Lower lobe of right lung (tissue), 2 donors: ENCODE data around the gene CDH15. TPM values are rescaled to one million over a fixed set of nuclear protein-coding genes. Genes with fewer than 3 reads are reported as not detected.

Source experiments
- ATAC-seq, 2 donors: fragments of 200-7000 bp; cut with Tn5 transposase; one replicate each; pipeline ENCODE4 v1.9.1; 2020 to 2022; ENCODE audit warnings: mild to moderate bottlenecking in 2 of 2, moderate library complexity in 2 of 2
- DNase-seq: peaks from one replicate; pipeline ENCODE4 v3.0.0-alpha.2; 2020
- H3K27ac ChIP-seq: fragments of 200-600 bp; one replicate; pipeline ENCODE4 v1.8.0; 2022
- H3K27me3 ChIP-seq: fragments of 200-600 bp; one replicate; pipeline ENCODE4 v1.8.0; 2022; ENCODE audit warnings: low read depth
- H3K36me3 ChIP-seq: fragments of 200-600 bp; one replicate; pipeline ENCODE4 v1.8.0; 2022; ENCODE audit warnings: mild to moderate bottlenecking
- H3K4me1 ChIP-seq: fragments of 200-600 bp; one replicate; pipeline ENCODE4 v1.8.0; 2022
- H3K4me3 ChIP-seq: fragments of 200-600 bp; one replicate; pipeline ENCODE4 v1.8.0; 2022; ENCODE audit warnings: mild to moderate bottlenecking
- H3K9me3 ChIP-seq: fragments of 200-600 bp; one replicate; pipeline ENCODE4 v1.8.0; 2022
- intact Hi-C: fragments of 100-400 bp; cut with DNase I; formaldehyde crosslinking; loops from one replicate; pipeline ENCODE4 v1.11.0; 2022
- total RNA-seq: library from RNA; stranded (reverse); fragmentation: NEBNext Ultra II Directional; extraction: Animal tissue kit (Norgen Biotek cat#: 25700); gene quantifications from one replicate; pipeline ENCODE4 v1.2.1, GENCODE V29; 2021
- TF ChIP-seq, protein P1 (sequence below): fragments of 200-600 bp; IDR thresholded peaks from one replicate; pipeline ENCODE4 v1.8.0; 2022; ENCODE audit warnings: antibody characterized with exemption, mild to moderate bottlenecking
- donor health status: DM: no; HTN: yes; CAD: no; lungs with severe emphysema.

CDH15 gene
- total RNA-seq, 1 donor from 2014 or later, result 0.50 TPM

DNA sequence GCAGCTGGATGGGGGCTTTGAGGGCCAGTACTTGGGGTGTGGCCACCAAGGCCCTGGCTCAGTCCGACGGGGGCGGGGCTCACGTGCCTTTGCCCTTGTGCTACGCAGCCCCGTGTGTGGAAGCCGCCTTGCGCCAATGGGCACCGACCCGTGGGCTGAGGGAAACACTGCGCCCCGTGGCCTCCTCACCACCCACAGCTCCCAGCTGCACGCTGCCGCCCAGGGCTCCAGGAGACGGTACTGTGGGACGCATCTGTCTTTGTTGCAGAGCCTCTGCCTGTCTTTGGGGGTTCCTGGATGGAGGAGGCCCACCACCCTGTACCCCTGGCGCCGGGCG, 7.6 kb downstream of the CDH15 start:
- Histone ChIP-seq H3K27me3 (peaks cover 26% of the 10 kb centered on the region), H3K4me1 (no peaks in the 10 kb centered on the region), H3K9me3 (no peaks in the 10 kb centered on the region), H3K27ac (no peak overlapping the region), H3K36me3 (no peaks in the 10 kb centered on the region), H3K4me3 (no peak overlapping the region)
- no peak for ATAC-seq
- no peak for DNase-seq
- TF ChIP-seq, protein P1, sequence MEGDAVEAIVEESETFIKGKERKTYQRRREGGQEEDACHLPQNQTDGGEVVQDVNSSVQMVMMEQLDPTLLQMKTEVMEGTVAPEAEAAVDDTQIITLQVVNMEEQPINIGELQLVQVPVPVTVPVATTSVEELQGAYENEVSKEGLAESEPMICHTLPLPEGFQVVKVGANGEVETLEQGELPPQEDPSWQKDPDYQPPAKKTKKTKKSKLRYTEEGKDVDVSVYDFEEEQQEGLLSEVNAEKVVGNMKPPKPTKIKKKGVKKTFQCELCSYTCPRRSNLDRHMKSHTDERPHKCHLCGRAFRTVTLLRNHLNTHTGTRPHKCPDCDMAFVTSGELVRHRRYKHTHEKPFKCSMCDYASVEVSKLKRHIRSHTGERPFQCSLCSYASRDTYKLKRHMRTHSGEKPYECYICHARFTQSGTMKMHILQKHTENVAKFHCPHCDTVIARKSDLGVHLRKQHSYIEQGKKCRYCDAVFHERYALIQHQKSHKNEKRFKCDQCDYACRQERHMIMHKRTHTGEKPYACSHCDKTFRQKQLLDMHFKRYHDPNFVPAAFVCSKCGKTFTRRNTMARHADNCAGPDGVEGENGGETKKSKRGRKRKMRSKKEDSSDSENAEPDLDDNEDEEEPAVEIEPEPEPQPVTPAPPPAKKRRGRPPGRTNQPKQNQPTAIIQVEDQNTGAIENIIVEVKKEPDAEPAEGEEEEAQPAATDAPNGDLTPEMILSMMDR, result no peak
- intact Hi-C loops, result no loop called here

DNA sequence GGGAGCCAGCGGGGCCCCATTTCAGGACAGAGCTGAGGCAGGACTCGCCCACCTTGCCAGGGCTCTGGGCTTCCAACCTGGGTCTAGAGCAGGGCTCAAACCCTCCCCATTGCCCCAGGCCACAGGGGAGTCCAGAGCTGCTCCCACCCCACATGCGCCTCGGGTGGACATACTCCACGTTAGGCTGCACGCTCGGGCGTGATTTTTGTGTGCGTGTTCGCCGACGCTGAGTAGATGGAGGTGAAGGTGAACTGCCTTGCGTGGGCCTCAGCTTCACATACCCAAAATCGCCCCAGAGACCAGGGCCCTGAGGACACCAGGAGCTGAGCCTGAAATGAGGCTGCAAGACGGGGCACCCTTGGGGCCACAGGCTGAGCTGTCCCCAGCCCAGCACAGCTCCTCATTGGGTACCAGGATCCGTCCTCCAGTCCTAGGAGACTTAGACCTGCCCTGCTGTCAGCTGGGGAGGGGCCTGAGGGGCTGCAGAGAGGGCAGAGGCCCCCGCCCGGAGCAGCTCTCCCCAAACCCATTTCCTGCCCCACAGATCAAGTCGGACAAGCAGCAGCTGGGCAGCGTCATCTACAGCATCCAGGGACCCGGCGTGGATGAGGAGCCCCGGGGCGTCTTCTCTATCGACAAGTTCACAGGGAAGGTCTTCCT, 8.2 kb downstream of the CDH15 start:
- DNase-seq (no peak), ATAC-seq (no peak)
- H3K9me3 ChIP-seq, result no peaks in the 10 kb centered on the region
- H3K4me3 ChIP-seq, result no peak overlapping the region
- TF ChIP-seq, protein P1, result no peak
- no peak overlapping the region for H3K27ac ChIP-seq
- no peaks in the 10 kb centered on the region for H3K36me3 ChIP-seq
- no peaks in the 10 kb centered on the region for H3K4me1 ChIP-seq
- intact Hi-C loops, result no loop called here
- peaks cover 26% of the 10 kb centered on the region for H3K27me3 ChIP-seq

DNA sequence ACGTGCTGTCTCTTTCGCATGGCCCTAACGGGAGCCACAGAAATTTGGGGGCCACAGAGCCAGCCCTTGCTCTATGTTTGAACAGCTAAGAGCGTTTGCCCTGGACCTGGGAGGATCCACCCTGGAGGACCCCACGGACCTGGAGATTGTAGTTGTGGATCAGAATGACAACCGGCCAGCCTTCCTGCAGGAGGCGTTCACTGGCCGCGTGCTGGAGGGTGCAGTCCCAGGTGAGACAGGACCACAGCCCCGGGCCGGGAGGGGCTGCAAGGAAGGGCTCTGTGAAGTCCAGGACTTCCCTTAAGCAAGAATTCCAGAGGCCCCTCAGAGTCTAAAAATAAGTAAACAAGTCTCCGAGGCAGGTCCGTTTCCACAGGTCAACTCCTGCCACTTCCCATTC, 11.9 kb downstream of the CDH15 start:
- intact Hi-C loops, result no loop called here
- H3K9me3 ChIP-seq, result no peaks in the 10 kb centered on the region
- H3K27me3 ChIP-seq, result peaks cover 4% of the 10 kb centered on the region
- ATAC-seq, result no peak
- H3K27ac ChIP-seq, result no peak overlapping the region
- H3K36me3 ChIP-seq, result no peaks in the 10 kb centered on the region
- no peak overlapping the region for H3K4me3 ChIP-seq
- TF ChIP-seq, protein P1, result no peak
- no peak for DNase-seq
- no peaks in the 10 kb centered on the region for H3K4me1 ChIP-seq

DNA sequence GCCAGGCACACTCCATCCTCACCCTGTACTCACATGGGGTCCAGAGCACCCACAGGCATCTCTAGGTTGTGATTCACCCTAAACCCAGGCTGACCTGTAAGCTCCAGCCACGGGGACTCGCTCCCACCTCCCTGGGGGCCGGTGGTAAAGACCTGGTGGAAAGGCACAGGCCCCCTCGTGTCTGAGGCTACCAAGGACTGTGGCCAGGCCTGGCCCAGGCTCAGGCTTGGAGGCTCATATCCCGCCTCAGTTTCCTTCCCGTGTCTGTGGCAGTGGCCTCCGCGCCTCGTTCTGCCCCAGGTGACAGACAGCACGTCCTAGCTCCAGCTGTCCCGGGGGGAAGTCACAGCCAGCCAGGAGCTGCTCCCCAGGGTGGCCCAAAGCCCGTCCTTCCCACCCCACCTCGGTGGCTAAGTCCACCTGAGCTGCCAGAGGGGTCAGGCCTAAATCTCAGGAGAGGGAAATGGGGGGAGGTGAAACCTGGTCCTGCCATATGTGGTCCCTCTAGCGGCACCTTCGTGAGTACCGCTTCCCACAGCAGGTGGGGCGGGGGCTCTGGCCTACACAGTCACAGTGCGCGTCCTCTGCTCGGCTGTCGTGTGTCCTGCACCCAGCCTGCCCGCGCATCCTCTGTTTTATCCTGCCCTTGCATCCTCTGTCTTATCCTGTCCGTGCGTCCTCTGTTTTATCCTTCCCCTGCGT, 12.6 kb downstream of the CDH15 start:
- peaks cover 4% of the 10 kb centered on the region for H3K27me3 ChIP-seq
- no peaks in the 10 kb centered on the region for H3K9me3 ChIP-seq
- H3K4me1 ChIP-seq, result no peaks in the 10 kb centered on the region
- no peak overlapping the region for H3K27ac ChIP-seq
- no peak overlapping the region for H3K4me3 ChIP-seq
- no peaks in the 10 kb centered on the region for H3K36me3 ChIP-seq
- intact Hi-C loops, result no loop called here
- DNase-seq (no peak), ATAC-seq (peak; percentile 6 to 14)
- TF ChIP-seq, protein P1, result no peak

DNA sequence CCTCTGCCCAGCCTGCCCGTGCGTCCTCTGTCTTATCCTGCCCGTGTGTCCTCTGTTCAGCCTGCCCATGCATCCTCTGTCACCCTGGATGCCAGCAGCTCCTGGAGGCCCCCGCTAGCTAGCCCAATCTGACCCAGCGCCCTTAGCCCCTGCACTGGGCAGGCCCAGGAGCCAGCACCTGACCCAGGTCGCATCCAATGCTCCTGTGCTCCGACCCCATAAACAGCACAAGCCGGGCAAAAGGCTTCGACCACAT, 13.1 kb downstream of the CDH15 start:
- TF ChIP-seq, protein P1, result no peak
- H3K27me3 ChIP-seq, result peaks cover 4% of the 10 kb centered on the region
- intact Hi-C loops, result no loop called here

More for the DNA sequence above, 13.1 kb downstream of the CDH15 start:
- Histone ChIP-seq H3K4me3 (no peak overlapping the region), H3K4me1 (no peaks in the 10 kb centered on the region), H3K27ac (no peak overlapping the region), H3K36me3 (no peaks in the 10 kb centered on the region), H3K9me3 (no peaks in the 10 kb centered on the region)
- no peak for DNase-seq
- ATAC-seq, result peak in 1 of 2 donors; percentile 5
